Left renal pelvis (tissue), 4 donors: ENCODE data around the gene IPO11. TPM values are rescaled to one million over a fixed set of nuclear protein-coding genes. Genes with fewer than 3 reads are reported as not detected.
A peak's percentile ranks its signal among the peaks of the same experiment; 100 is the strongest.
"Not testable (repeated sequence)": the region's sequence is repeated elsewhere in the genome, so short reads cannot be mapped to it uniquely, and the experiment has no call there.

Source experiments
- DNase-seq, 4 donors: peaks; one replicate each; pipeline ENCODE4 v3.0.0-alpha.2; 2013; ENCODE audit warnings: low read depth in 4 of 4, low spot score in 3 of 4
- polyA plus RNA-seq, 4 donors: library from polyadenylated mRNA; unstranded; fragments of 120-200 nt; gene quantifications; one replicate each; pipeline ENCODE4 v1.2.1, GENCODE V29; 2013; ENCODE audit not compliant: insufficient read length in 4 of 4

Gene IPO11
- polyA plus RNA-seq, 4 donors = 26.3 to 43.1 (median 37.2) TPM

DNA sequence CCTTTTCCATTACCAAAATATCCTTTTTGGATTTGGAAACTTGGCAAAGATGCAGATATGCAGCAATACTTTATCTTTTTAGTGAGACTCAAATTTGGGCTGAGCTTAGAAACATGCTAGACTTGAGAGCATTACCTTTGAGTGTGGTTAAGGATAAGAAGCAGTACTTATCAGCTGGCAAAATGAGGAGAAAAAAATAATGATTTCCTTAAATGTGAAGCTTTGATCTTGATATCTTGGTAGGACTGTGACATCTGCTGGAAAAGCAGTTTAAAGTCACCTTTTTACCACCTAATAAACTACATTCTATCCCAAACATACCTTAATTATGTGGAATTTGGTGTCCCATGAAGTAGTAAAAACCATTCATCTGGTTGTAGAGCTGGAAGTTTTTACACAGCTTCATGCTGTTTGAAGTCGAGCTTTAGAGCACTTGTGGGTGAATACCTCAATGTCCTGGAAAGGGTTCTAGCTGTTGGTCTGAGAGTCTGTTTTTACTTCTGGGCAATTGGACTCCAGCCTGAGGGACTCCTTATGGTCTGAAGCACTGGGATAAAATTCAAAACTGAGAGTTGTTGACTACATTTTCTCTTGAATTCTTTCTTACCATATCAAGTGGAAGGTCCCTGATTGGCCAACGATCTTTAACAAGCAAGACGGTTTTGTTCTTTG is 219.5 kb downstream of the IPO11 start:
- no peak for DNase-seq

DNA sequence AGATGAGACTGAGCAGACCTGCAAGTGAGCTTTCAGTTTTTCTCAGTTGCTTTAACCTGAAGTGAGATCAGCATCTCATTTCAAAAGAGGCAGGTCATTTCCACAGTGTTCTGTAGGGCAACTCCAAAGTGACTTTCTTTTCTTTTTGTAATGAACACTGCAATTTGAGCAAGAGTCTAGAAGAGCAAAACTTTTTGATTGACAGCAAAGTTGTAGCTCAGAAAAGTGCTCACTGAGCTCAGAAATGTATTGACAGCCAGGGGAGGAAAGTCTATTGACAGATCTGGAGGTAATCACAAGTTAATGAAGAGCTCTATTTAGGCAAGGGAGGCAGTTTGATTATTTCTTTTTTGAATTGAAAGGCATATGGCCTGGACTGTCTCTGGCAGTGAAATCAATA is 220.7 kb downstream of the IPO11 start:
- no peak for DNase-seq

DNA sequence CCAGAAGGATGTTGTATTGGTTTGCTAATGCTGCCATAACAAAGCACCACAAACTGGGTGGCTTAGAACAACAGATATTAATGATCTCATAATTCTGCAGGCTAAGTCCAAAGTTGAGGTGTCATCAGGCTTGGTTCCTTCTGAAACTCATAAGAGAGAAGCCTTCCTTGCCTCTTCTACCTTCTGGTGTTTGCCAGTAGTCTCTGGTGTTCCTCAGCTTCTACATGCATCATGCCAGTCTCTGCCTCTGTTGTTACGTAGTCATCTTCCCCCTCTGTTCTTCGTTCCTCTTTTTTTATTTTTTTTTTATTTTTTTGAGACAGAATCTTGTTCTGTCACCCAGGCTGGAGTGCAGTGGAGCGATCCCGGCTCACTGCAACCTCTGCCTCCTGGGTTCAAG is 227.9 kb downstream of the IPO11 start:
- no peak for DNase-seq

DNA sequence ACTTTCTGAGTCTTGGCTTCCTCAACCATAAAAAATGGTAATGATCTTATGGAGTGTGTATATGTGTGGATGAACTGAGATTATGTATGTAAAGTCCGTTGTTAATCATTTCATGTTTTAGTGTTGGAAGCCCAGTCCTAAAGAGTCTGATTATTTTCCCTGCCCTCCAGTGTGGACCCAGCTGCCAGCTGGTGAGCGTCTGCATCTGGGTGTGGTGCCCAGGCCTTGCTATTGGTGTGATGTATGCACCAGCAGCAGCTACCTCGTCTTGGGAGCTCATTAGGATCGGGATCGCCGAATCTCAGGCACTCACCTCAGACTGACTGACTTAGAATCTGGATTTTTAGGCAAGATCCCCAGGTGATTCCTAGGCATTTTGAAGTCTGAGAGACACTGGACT is 229.9 kb downstream of the IPO11 start:
- no peak for DNase-seq

DNA sequence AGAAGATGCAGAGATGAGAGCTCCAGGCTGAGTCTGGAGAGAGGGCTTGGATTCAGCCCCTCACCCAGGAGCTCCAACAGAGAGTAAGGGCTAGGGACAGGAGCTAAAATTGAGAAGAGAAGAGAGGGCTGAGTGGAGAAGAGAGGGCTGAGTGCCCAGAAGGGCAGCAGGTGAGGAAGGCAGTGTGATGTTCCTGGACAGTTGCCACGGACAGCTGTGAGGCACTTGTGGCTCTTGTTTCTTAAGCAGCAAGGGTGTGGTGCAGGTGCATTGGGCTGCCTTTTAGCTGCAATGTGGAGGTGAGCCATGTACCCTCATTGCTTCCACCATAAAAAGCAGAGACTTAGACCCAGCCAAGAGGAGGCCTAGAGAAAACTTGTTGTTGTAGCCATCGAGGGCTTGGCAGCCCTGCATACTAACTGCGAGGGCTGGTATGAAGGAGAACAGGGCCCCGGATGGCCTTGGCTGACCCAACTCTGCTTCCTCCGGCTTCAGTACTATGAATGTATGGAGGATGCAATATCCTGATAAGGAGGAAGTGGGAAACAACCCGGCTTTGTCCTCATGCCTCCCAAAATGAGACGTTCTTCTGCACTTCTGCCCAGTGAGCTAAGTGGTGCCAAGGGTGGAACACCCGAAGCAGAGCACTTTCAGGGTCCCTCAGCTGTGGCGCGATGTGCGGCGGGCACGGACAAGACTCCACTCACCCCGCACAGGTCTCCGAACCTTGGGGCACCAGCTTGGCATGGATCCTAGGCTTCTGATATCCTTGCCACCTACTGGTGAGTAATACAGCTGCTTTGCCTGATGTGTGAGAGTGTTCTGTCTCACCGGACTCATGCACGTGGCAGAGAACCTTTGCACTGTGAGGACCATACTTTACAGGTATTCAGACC is 231.2 kb downstream of the IPO11 start:
- DNase-seq = no peak

DNA sequence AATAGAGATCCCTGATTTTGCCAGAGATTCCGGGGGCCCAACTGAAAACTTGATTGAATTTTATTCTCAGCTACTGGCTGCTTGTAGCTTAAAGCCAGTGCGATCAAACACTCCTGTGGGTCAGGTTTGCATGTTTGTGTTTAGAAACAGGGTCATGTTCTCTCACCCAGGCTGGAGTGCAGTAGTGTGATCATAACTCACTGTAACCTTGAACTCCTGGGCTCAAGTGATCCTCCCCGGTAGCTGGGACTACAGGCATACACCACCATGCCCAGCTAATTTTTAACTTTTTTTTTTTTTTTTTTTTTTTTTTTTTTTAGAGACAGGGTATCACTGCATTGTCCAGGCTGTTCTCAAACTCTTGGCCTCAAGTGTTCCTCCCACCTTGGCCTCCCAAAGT is 232.7 kb downstream of the IPO11 start:
- DNase-seq = no peak

DNA sequence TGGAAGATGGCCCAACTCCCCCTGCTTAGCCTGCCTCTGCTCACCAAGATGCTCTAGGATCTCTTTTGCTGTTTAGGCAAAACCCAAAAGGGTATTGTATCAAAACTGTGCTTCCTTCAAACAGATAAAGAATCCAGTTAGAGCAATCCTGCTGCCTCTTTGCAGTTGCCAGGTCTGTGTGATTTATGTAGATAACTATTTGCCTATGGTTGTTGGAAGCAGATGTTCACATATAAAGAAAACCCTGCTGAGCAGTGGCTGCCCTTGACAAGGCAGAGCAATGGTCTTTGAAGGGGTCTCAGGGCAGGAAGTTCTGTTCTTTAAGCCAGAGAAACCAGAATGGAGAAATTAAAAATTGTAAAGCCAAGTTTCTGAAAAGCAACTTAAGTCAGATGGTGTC is 234.7 kb downstream of the IPO11 start:
- DNase-seq = no peak

DNA sequence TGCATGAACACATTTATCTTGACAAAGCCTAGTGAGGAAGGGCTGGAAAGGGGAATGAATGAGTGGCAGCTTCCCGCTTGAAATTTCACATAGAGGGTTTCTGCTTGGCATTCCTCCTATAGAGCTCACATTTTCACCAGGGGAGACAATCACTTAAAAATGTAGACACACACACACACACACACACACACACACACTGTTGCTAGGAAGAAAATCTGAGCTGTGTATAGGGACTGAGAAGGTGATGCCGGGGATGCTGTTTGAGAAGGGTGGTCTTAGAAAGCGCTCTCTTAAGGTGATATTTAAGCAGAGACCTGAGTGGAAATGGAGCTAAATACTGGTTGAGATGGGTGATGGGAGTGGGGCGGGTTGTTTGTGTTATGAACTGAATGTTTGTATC is 236.5 kb downstream of the IPO11 start:
- no peak for DNase-seq

DNA sequence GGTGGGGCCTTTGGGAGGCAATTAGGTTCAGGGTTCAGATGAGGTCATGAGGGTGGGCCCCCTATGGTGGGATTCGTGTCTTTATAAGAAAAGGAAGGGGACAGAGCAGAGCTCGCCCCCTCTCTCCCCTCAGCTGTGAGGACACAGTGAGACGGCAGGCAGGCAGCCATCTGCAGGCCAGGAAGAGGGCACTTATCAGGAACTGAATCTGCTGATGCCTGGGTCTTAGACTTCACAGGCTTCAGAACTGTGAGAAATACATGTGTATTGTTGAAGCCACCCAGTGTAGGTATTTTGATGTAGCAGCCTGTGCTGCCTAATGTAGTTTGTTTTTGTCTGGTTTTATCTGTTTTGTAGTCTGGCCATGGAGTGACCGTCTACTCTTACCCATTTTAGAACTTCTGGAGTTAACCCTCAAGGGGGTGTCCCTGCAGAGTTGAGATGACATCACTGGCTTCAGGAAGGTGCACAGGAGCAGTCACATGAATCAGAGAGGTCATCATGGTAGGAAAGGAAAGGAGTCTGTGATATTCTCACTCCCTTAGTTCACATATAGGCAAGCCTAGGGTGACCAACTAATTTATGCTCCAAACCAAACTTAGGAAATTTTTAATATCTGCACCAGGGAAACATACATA is 237.0 kb downstream of the IPO11 start:
- no peak for DNase-seq

DNA sequence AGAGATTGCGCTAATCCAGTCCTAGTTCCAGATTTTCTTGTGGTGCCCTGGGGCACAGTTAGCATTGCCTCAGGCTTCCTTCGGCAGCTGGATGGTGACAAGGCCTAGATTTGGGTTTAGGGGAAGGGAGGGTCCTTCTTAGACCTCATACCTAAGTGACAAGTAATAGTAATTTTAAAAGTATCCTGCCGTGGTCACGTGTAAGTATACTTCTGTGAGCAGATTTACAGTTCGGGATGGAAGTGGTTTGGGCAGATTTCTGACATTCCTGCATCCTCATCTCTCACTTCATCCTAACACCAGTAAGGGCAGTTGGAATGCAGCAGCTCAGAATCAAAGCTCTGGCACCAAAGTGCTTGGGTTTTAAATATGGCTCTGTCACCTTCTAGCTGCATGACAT is 237.6 kb downstream of the IPO11 start:
- DNase-seq = no peak

DNA sequence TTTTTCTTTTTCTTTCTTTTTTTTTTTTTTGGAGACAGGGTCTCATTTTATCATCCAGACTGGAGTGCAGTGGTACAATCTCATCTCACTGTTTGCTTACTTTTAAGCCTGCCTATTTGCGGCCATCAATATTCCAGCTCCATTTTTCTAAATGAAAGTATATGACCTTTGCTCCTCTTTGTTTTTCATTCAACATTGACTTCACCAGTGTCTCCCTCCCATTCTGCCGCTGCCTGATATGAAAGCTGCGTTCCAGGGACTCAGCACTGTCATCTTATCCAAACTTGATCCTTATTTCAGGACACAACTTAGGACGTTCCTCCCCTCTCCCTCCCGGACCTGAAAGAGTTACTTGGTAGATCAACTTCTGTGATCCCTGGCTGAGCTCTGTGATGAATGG is 239.7 kb downstream of the IPO11 start:
- DNase-seq = no peak

DNA sequence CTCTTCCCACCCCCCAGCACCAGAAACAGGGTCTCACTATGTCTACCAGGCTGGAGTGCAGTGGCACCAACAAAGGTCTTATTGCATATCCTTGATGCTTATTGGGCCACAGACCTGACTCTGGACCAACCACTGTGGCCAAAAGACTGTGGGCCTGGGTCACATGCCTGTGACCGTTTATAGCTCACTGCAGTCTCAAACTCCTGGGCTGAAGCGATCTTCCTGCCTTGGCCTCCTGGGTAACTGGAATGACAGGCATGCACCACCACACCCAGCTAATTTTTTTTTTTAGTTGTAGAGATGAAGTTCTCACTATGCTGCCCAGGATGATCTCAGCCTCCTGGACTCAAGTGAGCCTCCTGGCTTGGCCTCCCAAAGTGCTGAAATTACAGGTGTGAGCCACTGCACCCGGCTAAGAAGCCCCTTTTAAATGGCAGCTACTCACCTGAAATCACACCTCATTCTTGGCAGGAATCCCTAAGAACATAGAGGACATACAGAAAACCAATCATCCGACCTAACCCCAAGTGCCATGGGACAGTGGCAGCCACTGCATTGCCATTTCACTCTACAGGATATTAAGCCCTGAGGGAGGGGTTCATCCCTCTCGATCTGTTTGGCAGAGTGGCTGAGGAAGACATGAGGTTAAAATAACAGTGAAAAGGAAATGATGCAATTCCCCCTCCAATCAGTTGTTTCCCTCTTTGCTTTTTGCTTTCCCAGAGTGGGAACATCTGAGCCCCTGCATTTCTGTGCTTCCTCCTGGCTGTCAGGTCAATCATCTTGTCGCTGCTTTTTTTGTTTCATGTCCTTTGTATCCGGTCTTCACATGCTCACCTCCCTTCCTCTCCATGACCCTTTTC is 240.7 kb downstream of the IPO11 start:
- DNase-seq = peak in 1 of 4 donors; percentile 7

DNA sequence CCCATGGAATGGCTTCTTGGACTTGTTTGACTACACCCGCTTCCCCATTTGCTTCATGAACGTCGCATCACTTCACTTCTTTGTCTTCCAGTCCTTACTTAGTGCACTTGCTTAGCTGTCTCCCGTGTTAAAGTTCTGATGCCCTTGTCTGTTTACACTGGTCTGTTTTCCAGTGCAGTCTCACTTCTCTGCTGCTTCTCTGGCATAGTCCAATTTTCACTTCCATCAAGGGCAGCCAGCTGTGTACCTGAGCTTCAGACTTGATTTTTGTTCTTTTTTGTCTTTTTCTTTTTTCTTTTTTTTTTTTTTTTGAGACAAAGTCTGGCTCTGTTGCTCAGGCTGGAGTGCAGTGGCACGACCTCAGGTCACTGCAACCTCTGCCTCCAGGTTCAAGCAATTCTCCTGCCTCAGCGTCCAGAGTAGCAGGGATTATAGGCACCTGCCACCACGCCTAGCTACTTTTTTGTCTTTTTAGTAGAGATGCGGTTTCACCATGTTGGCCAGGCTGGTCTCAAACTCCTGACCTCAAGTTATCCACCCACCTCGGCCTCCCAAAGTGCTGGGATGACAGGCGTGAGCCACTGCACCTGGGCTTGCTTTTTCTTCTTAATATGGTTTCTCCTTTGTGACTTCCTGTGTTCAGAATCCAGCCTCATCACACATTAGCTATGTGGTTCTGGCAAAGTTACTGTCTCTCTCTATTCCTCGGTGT is 241.5 kb downstream of the IPO11 start:
- DNase-seq = no peak

DNA sequence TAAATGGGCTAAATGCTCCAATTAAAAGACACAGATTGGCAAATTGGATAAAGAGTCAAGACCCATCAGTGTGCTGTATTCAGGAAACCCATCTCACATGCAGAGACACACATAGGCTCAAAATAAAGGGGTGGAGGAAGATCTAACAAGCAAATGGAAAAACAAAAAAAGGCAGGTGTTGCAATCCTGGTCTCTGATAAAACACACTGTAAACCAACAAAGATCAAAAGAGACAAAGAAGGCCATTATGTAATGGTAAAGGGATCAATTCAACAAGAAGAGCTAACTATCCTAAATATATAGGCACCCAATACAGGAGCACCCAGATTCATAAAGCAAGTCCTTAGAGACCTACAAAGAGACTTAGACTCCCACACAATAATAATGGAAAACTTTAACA is 245.2 kb downstream of the IPO11 start:
- not testable (repeated sequence) for DNase-seq

DNA sequence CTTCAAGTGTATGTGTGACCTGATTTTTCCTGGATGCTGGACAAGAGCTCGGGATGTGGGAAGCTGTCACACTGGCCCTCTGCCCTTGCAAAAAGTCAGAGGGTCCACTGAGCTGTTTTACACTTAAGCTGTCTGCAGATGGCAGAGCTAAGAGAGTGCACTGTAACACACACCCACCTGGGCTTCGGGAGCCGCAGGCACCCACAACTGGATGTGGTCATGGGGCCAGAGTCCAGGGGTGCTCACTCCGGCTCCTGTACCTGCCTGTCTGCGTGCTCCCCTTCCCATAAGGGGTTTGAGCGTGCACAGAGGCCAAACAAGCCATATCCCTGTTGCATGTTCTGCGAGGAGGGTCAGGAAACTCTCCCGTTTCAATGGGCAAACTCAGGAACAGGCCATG is 248.6 kb downstream of the IPO11 start:
- no peak for DNase-seq

DNA sequence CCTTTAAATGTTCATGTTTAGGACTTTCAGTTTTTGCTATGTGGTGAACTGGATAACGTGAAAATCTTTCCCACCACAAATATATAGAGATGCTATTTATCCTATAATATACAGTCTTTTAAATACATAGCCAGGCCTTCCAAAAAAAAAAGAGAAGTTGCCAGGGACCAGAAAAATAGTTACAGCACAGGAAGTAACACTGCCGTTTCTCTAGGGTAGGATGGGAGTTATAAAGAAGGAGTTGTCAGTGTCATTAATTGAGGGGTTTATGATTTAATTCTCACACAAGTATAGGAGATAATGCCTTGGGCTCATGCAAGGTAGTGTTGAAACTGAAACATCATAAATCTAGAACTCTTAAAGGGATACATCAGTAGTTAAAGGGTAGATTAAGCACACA is 250.0 kb downstream of the IPO11 start:
- DNase-seq = no peak

DNA sequence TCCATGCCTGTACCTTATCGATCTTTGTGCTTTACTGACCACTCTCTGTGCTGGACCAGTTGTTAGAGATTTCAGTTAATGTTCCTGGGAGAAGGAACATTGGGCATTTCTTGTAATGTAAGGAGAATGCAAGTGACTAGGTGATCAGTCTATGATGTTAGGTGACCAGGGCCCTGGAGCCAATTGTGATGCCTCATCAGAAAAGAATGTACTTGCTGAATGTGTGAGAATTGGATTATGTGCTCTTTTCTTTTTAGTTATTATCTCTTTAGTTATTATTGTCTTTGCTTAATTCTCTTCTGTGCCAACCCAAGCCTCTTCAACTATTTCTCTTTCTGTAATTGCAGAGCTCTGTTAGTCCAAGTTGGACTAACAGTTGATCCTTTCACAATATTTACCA is 258.9 kb downstream of the IPO11 start:
- no peak for DNase-seq

DNA sequence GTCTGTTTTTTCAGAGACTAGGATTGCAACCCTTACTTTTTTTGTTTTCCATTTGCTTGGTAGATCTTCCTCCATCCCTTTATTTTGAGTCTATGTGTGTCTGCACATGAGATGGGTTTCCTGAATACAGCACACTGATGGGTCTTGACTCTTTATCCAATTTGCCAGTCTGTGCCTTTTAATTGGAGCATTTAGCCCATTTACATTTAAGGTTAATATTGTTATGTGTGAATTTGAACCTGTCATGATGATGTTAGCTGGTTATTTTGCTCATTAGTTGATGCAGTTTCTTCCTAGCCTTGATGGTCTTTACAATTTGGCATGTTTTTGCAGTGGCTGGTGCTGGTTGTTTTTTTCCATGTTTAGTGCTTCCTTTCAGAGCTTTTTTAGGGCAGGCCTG is 264.0 kb downstream of the IPO11 start:
- DNase-seq = not testable (repeated sequence)
